ENCODE data around the gene C2orf42.
"Not testable (repeated sequence)": the region's sequence is repeated elsewhere in the genome, so short reads cannot be mapped to it uniquely, and the experiment has no call there.

The C2orf42 gene

GRCh38 chr2:70181363-70181956 lies 9.4 kb downstream of the C2orf42 start:
- in situ Hi-C loops (cut with HindIII; ENCODE audit: low sequenced_read_pairs): no loop called here
- TF ChIP-seq CTCF (IDR thresholded peaks at IDR 0.05; ENCODE audit: low read depth, low read length): no peak
- no peak for DNase-seq (ENCODE audit: low read depth, low spot score)
- H3K4me3 ChIP-seq (ENCODE audit: low read depth, low read length): no peak overlapping the region

GRCh38 chr2:70173520-70173919 lies 17.3 kb downstream of the C2orf42 start:
- no peak overlapping the region for H3K4me3 ChIP-seq (ENCODE audit: low read depth, low read length)
- in situ Hi-C loops (cut with HindIII; ENCODE audit: low sequenced_read_pairs): no loop called here
- no peak for TF ChIP-seq CTCF (IDR thresholded peaks at IDR 0.05; ENCODE audit: low read depth, low read length)
- DNase-seq (ENCODE audit: low read depth, low spot score): no peak

- in situ Hi-C loops (cut with HindIII; ENCODE audit: low sequenced_read_pairs); H3K4me3 ChIP-seq (ENCODE audit: low read depth, low read length); DNase-seq (ENCODE audit: low read depth, low spot score): not testable (repeated sequence)
Measured at GRCh38 chr2:70169654-70170245, 21.1 kb downstream of the C2orf42 start.

- H3K4me3 ChIP-seq (ENCODE audit: low read depth, low read length): no peak overlapping the region
- TF ChIP-seq CTCF (IDR thresholded peaks at IDR 0.05; ENCODE audit: low read depth, low read length): no peak
- no peak for DNase-seq (ENCODE audit: low read depth, low spot score)
- in situ Hi-C loops (cut with HindIII; ENCODE audit: low sequenced_read_pairs): no loop called here
Measured at GRCh38 chr2:70161069-70161534, 29.7 kb downstream of the C2orf42 start.

GRCh38 chr2:70160545-70160944 lies 30.3 kb downstream of the C2orf42 start:
- in situ Hi-C loops (cut with HindIII; ENCODE audit: low sequenced_read_pairs): no loop called here
- no peak overlapping the region for H3K4me3 ChIP-seq (ENCODE audit: low read depth, low read length)
- no peak for TF ChIP-seq CTCF (IDR thresholded peaks at IDR 0.05; ENCODE audit: low read depth, low read length)
- no peak for DNase-seq (ENCODE audit: low read depth, low spot score)

GRCh38 chr2:70149130-70149686 lies 41.6 kb downstream of the C2orf42 start:
- H3K4me3 ChIP-seq (ENCODE audit: low read depth, low read length); DNase-seq (ENCODE audit: low read depth, low spot score); in situ Hi-C loops (cut with HindIII; ENCODE audit: low sequenced_read_pairs): not testable (repeated sequence)

- in situ Hi-C loops (cut with HindIII; ENCODE audit: low sequenced_read_pairs); H3K4me3 ChIP-seq (ENCODE audit: low read depth, low read length); DNase-seq (ENCODE audit: low read depth, low spot score): not testable (repeated sequence)
Measured at GRCh38 chr2:70148211-70148760, 42.5 kb downstream of the C2orf42 start.
